Breast epithelium (tissue), 3 donors: ENCODE results near the gene SYT13.

ENCODE experiments used
- POLR2A ChIP-seq: fragments of 450-650 bp; IDR thresholded peaks from one replicate; pipeline ENCODE4 v1.6.1; 2016; ENCODE audit warnings: antibody characterized with exemption, mild to moderate bottlenecking, moderate library complexity
- TF ChIP-seq, protein P1 (sequence below), 3 donors: fragments of 450-650 bp; IDR thresholded peaks; one replicate each; pipeline ENCODE4 v1.5.1; 2016 to 2017; ENCODE audit warnings: antibody characterized with exemption in 3 of 3, mild to moderate bottlenecking in 3 of 3, moderate library complexity in 3 of 3

DNA sequence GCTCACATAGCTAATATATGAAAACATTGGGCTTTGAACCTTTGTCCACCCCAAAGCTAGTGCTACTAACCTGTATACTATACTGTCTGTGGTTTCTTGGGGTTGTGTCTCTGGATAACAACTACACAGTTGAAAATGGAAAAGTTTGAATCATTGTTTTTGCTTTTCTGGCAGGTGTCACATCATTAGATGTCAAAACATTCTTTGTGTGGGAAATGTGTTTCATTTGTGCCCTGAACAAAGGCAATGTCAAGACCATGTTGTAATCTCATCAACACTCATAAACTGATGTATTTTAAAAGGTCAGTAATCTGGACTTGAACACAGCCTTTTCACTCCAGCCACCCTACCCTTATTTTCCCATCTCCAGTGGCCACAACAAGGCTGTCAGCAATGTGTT, 16.5 kb downstream of the SYT13 start:
- no peak for TF ChIP-seq POLR2A
- TF ChIP-seq, protein P1, sequence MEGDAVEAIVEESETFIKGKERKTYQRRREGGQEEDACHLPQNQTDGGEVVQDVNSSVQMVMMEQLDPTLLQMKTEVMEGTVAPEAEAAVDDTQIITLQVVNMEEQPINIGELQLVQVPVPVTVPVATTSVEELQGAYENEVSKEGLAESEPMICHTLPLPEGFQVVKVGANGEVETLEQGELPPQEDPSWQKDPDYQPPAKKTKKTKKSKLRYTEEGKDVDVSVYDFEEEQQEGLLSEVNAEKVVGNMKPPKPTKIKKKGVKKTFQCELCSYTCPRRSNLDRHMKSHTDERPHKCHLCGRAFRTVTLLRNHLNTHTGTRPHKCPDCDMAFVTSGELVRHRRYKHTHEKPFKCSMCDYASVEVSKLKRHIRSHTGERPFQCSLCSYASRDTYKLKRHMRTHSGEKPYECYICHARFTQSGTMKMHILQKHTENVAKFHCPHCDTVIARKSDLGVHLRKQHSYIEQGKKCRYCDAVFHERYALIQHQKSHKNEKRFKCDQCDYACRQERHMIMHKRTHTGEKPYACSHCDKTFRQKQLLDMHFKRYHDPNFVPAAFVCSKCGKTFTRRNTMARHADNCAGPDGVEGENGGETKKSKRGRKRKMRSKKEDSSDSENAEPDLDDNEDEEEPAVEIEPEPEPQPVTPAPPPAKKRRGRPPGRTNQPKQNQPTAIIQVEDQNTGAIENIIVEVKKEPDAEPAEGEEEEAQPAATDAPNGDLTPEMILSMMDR (IDR thresholded peaks at IDR 0.05): no peak
